ENCODE results near the gene DESI1. TPM values are rescaled to one million over a fixed set of nuclear protein-coding genes. Genes with fewer than 3 reads are reported as not detected.
A peak's percentile ranks its signal among the peaks of the same experiment; 100 is the strongest.

DESI1 gene
- total and polyA plus RNA-seq, 2 of the 13 experiments (the other 11 are each of a cell fraction or from before 2014, with no cell fraction given), result 21.6 to 29.2 TPM

GRCh38 chr22:41621099-41621910 is 462 bp upstream of the DESI1 start, which contains the start of gene XRCC6 (continued):
- TF ChIP-seq ZBTB4 (CRISPR knock-in tag; IDR thresholded peaks at IDR 0.05; ENCODE audit: borderline replicate concordance) (no peak), TAF15 (IDR thresholded peaks at IDR 0.05; ENCODE audit: low read depth, low read length, poor library complexity, severe bottlenecking) (no peak), ZNF891 (CRISPR knock-in tag; IDR thresholded peaks at IDR 0.05) (0 out of 2 replicates have a peak, but pooled peaks have one; percentile 25), ISX (CRISPR knock-in tag; conservative IDR thresholded peaks at IDR 0.05) (peak; percentile 47; the same call in 1 of the 2 replicates), SP140L (CRISPR knock-in tag; IDR thresholded peaks at IDR 0.05; ENCODE audit: borderline replicate concordance) (no peak; the same call in 1 of the 2 replicates), ZNF768 (CRISPR knock-in tag; IDR thresholded peaks at IDR 0.05) (peak; percentile 62; the same call in 1 of the 2 replicates), ZBTB20 (CRISPR knock-in tag; IDR thresholded peaks at IDR 0.05; ENCODE audit: borderline replicate concordance, low read depth) (peak; percentile 60; the same call in 1 of the 2 replicates), MLX (CRISPR knock-in tag; IDR thresholded peaks at IDR 0.05) (0 out of 2 replicates have a peak, but pooled peaks have one; percentile 31), NFATC3 (CRISPR knock-in tag; IDR thresholded peaks at IDR 0.05) (no peak), ZNF562 (CRISPR knock-in tag; IDR thresholded peaks at IDR 0.05; ENCODE audit: borderline replicate concordance) (no peak), TAF1 (CRISPR knock-in tag; IDR thresholded peaks at IDR 0.05) (peak; percentile 92), SP1 (IDR thresholded peaks at IDR 0.05) (no peak), SP1 (CRISPR knock-in tag; IDR thresholded peaks at IDR 0.05) (peak; percentile 82), ZNF280D (CRISPR knock-in tag; IDR thresholded peaks at IDR 0.05) (0 out of 2 replicates have a peak, but pooled peaks have one; percentile 58), JARID2 (CRISPR knock-in tag; IDR thresholded peaks at IDR 0.05; ENCODE audit: insufficient replicate concordance) (no peak), ZNF33B (CRISPR knock-in tag; IDR thresholded peaks at IDR 0.05) (no peak; the same call in 1 of the 2 replicates), ZNF784 (CRISPR knock-in tag; IDR thresholded peaks at IDR 0.05; ENCODE audit: borderline replicate concordance) (no peak), CBX5 (CRISPR knock-in tag; IDR thresholded peaks at IDR 0.05; ENCODE audit: borderline replicate concordance) (no peak), ZNF790 (CRISPR knock-in tag; IDR thresholded peaks at IDR 0.05; ENCODE audit: borderline replicate concordance) (no peak), ZNF335 (CRISPR knock-in tag; IDR thresholded peaks at IDR 0.05) (0 out of 2 replicates have a peak, but pooled peaks have one; percentile 19), RARA (CRISPR knock-in tag; IDR thresholded peaks at IDR 0.05) (peak; percentile 6; the same call in 1 of the 2 replicates), ZNF773 (CRISPR knock-in tag; IDR thresholded peaks at IDR 0.05; ENCODE audit: borderline replicate concordance) (no peak; the same call in 1 of the 2 replicates)

Data from HepG2 (cell line).